GM12878 (cell line): Measurements from ENCODE around the gene MBNL3. TPM values are rescaled to one million over a fixed set of nuclear protein-coding genes. Genes with fewer than 3 reads are reported as not detected.
"Not testable (repeated sequence)": the region's sequence is repeated elsewhere in the genome, so short reads cannot be mapped to it uniquely, and the experiment has no call there.

ENCODE experiments used
- ATAC-seq: fragments of 200-7000 bp; cut with Tn5 transposase; 3 replicates; pipeline ENCODE4 v1.9.1; 2020; ENCODE audit warnings: mild to moderate bottlenecking, moderate library complexity
- BruUV-seq: library from RNA; stranded (reverse); fragments of 400-500 nt; replicated peaks from 2 replicates; lab custom pipeline; 2021; lab: Mats Ljungman, UMichigan
- CTCF ChIA-PET: fragments of 300-600 bp; sonication (Branson Sonifier 250); formaldehyde crosslinking; extraction: SDS; loops from one replicate; lab custom pipeline; 2021; ENCODE audit warnings: inconsistent platforms; lab: Yijun Ruan, JAX
- POLR2A ChIA-PET: fragments of 350-600 bp; formaldehyde crosslinking; extraction: SDS; loops from one replicate; lab custom pipeline; 2021; ENCODE audit warnings: inconsistent platforms; lab: Charles Lee
- RAD21 ChIA-PET: fragments of 300-600 bp; sonication (Branson Sonifier 250); formaldehyde crosslinking; loops from one replicate; lab custom pipeline; 2023; ENCODE audit warnings: antibody characterized with exemption; ENCODE audit not compliant: unreplicated experiment; lab: Charles Lee
- SMC1A ChIA-PET: fragments of 300-600 bp; sonication (Branson Sonifier 250); formaldehyde crosslinking; loops from one replicate; lab custom pipeline; 2023; ENCODE audit not compliant: unreplicated experiment, uncharacterized antibody; lab: Charles Lee
- DNase-seq: peaks from one replicate; pipeline ENCODE4 v3.0.0-alpha.2; 2011; ENCODE audit warnings: low read depth, low spot score
- FAIRE-seq: peaks from 3 replicates; lab custom pipeline; 2011; peaks lifted over from hg19 to GRCh38; lab: Jason Lieb, UNC
- H2AFZ ChIP-seq: 2 replicates; pipeline ENCODE4 v1.6.0; 2011; ENCODE audit warnings: low read depth, low read length, control low read depth; ENCODE audit not compliant: control insufficient read depth
- H3K27ac ChIP-seq: 2 replicates; pipeline ENCODE4 v1.5.1; 2011; ENCODE audit warnings: control low read depth; ENCODE audit not compliant: control insufficient read depth, insufficient read depth
- H3K27me3 ChIP-seq, 2 experiments: replicated peaks in 1 of 2; 2 replicates each; pipeline versions ENCODE4 v1.6.0 to v1.6.1; 2011; ENCODE audit warnings: low read length in 1 of 2; ENCODE audit not compliant: control insufficient read depth in 2 of 2, insufficient read depth in 2 of 2
- H3K36me3 ChIP-seq, 2 experiments: 2 replicates each; pipeline ENCODE4 v1.5.1; 2011; ENCODE audit warnings: low read length in 1 of 2; ENCODE audit not compliant: control insufficient read depth in 2 of 2, insufficient read depth in 2 of 2
- H3K4me1 ChIP-seq: 2 replicates; pipeline ENCODE4 v1.6.1; 2011; ENCODE audit warnings: mild to moderate bottlenecking, low read length, moderate library complexity, mixed read lengths; ENCODE audit not compliant: control insufficient read depth, insufficient read depth
- H3K4me2 ChIP-seq: 2 replicates; pipeline ENCODE4 v1.6.0; 2011; ENCODE audit warnings: control low read depth; ENCODE audit not compliant: control insufficient read depth, insufficient read depth
- H3K4me3 ChIP-seq: fragments of 200-600 bp; sonication (generic); 2 replicates; pipeline ENCODE4 v1.5.1; 2016
- H3K79me2 ChIP-seq: 2 replicates; pipeline ENCODE4 v1.6.0; 2011; ENCODE audit warnings: low read length; ENCODE audit not compliant: control insufficient read depth, insufficient read depth
- H3K9ac ChIP-seq: 2 replicates; pipeline ENCODE4 v1.8.0; 2011; ENCODE audit warnings: low read length, control low read depth, mixed read lengths; ENCODE audit not compliant: control insufficient read depth, insufficient read depth
- H3K9me3 ChIP-seq: replicated peaks from 3 replicates; pipeline ENCODE4 v1.5.1; 2011; ENCODE audit warnings: mild to moderate bottlenecking, low read length; ENCODE audit not compliant: control insufficient read depth, insufficient read depth
- H4K20me1 ChIP-seq: 2 replicates; pipeline ENCODE4 v1.6.0; 2011; ENCODE audit not compliant: control insufficient read depth, insufficient read depth
- BCLAF1 ChIP-seq: fragments of 450-650 bp; IDR thresholded peaks from 2 replicates; pipeline ENCODE4 v1.6.1; 2017; ENCODE audit warnings: antibody characterized with exemption, mild to moderate bottlenecking, moderate library complexity
- ELK1 ChIP-seq: IDR thresholded peaks from 2 replicates; pipeline ENCODE4 v1.6.1; 2012; ENCODE audit warnings: low read depth, low read length, improper control_type of control experiment
- MYC ChIP-seq: IDR thresholded peaks from 2 replicates; pipeline ENCODE4 v1.6.1; 2011; ENCODE audit warnings: mild to moderate bottlenecking, low read length, moderate library complexity, inconsistent platforms; ENCODE audit not compliant: insufficient read depth, insufficient replicate concordance, insufficient read length, severe bottlenecking
- NFXL1 ChIP-seq: fragments of 450-650 bp; IDR thresholded peaks from 2 replicates; pipeline ENCODE4 v1.6.1; 2017; ENCODE audit warnings: antibody characterized with exemption, mild to moderate bottlenecking, borderline replicate concordance
- RFX5 ChIP-seq: IDR thresholded peaks from 2 replicates; pipeline ENCODE4 v1.6.1; 2011; ENCODE audit warnings: low read depth, low read length, improper control_type of control experiment
- SMAD5 ChIP-seq: IDR thresholded peaks from 2 replicates; pipeline ENCODE4 v1.6.1; 2016; ENCODE audit warnings: antibody characterized with exemption, low read depth
- SREBF2 ChIP-seq: IDR thresholded peaks from 2 replicates; pipeline ENCODE4 v1.6.1; 2012; ENCODE audit warnings: mild to moderate bottlenecking, low read length
- STAT3 ChIP-seq: IDR thresholded peaks from 2 replicates; pipeline ENCODE4 v1.6.1; 2011; ENCODE audit warnings: low read depth, low read length, improper control_type of control experiment
- TCF3 ChIP-seq: IDR thresholded peaks from 2 replicates; pipeline ENCODE4 v1.6.1; 2012; ENCODE audit warnings: low read depth, mild to moderate bottlenecking, low read length, borderline replicate concordance; ENCODE audit not compliant: insufficient read depth
- ZNF217 ChIP-seq: fragments of 450-650 bp; IDR thresholded peaks from 2 replicates; pipeline ENCODE4 v1.6.1; 2017; ENCODE audit warnings: antibody characterized with exemption, mild to moderate bottlenecking
- ZSCAN29 ChIP-seq: fragments of 450-650 bp; IDR thresholded peaks from 2 replicates; pipeline ENCODE4 v1.6.1; 2017; ENCODE audit warnings: mild to moderate bottlenecking, moderate library complexity
- WGBS: methylation state at CpG from one replicate; pipeline ENCODE4 v1.1.6; 2016; ENCODE audit warnings: low lambda C conversion rate; ENCODE audit not compliant: insufficient replicate concordance, insufficient coverage; ENCODE audit errors: missing lambda C conversion rate; 5-methylcytosine and 5-hydroxymethylcytosine counted together
- in situ Hi-C: fragments of 300-500 bp; cut with MboI; formaldehyde crosslinking; loops from 9 replicates; pipeline ENCODE4 v1.14.3; 2018; ENCODE audit warnings: mixed read lengths
- intact Hi-C: fragments of 100-400 bp; cut with micrococcal nuclease; formaldehyde crosslinking; loops from one replicate; pipeline ENCODE4 v1.14.2; 2022; ENCODE audit not compliant: unreplicated experiment
- polyA plus RNA-seq, 11 experiments: library from polyadenylated mRNA; depleted of rRNA in 4 of 11; unstranded in 6 of 11; stranded (reverse) in 5 of 11; fragments of >200 nt; fragmentation: Nextera tagmentation in 4 of 11; fragmentation: Illumina TruSeq in 1 of 11; extraction: Ambion mirVana in 4 of 11; extraction: Trizol in 1 of 11; gene quantifications; 1 replicate in 1 of 11; 2 replicates in 10 of 11; pipeline versions ENCODE4 v1.2.1 to v1.2.3, GENCODE V29; 2011 to 2016; ENCODE audit warnings: inconsistent platforms in 2 of 11, missing spikeins in 2 of 11, low read depth in 1 of 11
- total RNA-seq, 4 experiments: library from RNA; depleted of rRNA in 3 of 4; stranded (reverse); fragments of >200 nt in 3 of 4; fragmentation: Illumina TruSeq in 1 of 4; extraction: Trizol in 1 of 4; gene quantifications; 2 replicates each; pipeline versions ENCODE4 v1.2.1 to v1.2.3, GENCODE V29; 2013 to 2021

Gene MBNL3
- total and polyA plus RNA-seq, 10 of the 15 experiments (the other 5 are each of a cell fraction or from before 2014, with no cell fraction given) = 3.4 to 33.1 (median 12.6) TPM

GRCh38 chrX:132452911-132453550, 35.8 kb downstream of the MBNL3 start:
- ATAC-seq (no peak), FAIRE-seq (no peak), DNase-seq (no peak)
- Histone ChIP-seq H3K4me2 (no peak overlapping the region), H3K27me3 (no peaks in the 10 kb centered on the region), H3K4me1 (no peaks in the 10 kb centered on the region), H3K79me2 (no peaks in the 10 kb centered on the region), H2AFZ (no peak overlapping the region), H4K20me1 (no peaks in the 10 kb centered on the region), H3K36me3 (no peaks in the 10 kb centered on the region), H3K9ac (no peak overlapping the region), H3K27ac (no peak overlapping the region), H3K9me3 (no peaks in the 10 kb centered on the region; the same call in 2 of the 3 replicates), H3K4me3 (no peak overlapping the region)
- in situ Hi-C loops (no loop called here), intact Hi-C loops (no loop called here)
- TF ChIP-seq NFXL1 = no peak
- TF ChIP-seq RFX5 = no peak
- TF ChIP-seq ZNF217 = no peak
- TF ChIP-seq ZSCAN29 = no peak
- no peak for TF ChIP-seq MYC
- TF ChIP-seq BCLAF1 = no peak
- TF ChIP-seq STAT3 = no peak
- TF ChIP-seq SREBF2 = no peak
- no peak for TF ChIP-seq ELK1
- no peak for TF ChIP-seq TCF3
- TF ChIP-seq SMAD5 = no peak
- ChIA-PET RAD21 (no interaction called here), CTCF (no interaction called here), SMC1A (interaction anchor here (1.2 to 1.3 kb wide), 2 partner anchors 12 to 28 kb away, joined by 3 read pairs; no protein-coding TSS in a partner anchor), POLR2A (no interaction called here)
- 53% methylated on average over 5 of the region's 5 CpGs for WGBS
- no TSS peak for BruUV-seq

- SMC1A ChIA-PET = interaction anchor here (0.6 kb wide), 1 partner anchor 124 kb away, joined by 3 read pairs; no protein-coding TSS in a partner anchor
- POLR2A ChIA-PET, H3K27me3 ChIP-seq, in situ Hi-C loops, ATAC-seq, H2AFZ ChIP-seq, H3K36me3 ChIP-seq, H3K79me2 ChIP-seq, CTCF ChIA-PET, intact Hi-C loops, H3K4me3 ChIP-seq, BruUV-seq, H3K4me2 ChIP-seq, H3K9me3 ChIP-seq, H3K4me1 ChIP-seq, H3K27ac ChIP-seq, FAIRE-seq, H3K9ac ChIP-seq, DNase-seq, RAD21 ChIA-PET, H4K20me1 ChIP-seq: not testable (repeated sequence)
- 59% methylated on average over 2 of the region's 3 CpGs for WGBS
These were observed 42.9 kb downstream of the MBNL3 start for GRCh38 chrX:132445909-132446308.
